Endothelial cell of umbilical vein (primary cell): ENCODE results near the gene SLC25A13. TPM values are rescaled to one million over a fixed set of nuclear protein-coding genes. Genes with fewer than 3 reads are reported as not detected.

Experiments
- BruUV-seq: library from RNA; stranded (reverse); fragments of 400-500 nt; replicated peaks from 2 replicates; lab custom pipeline; 2021; lab: Mats Ljungman, UMichigan
- CTCF ChIA-PET: fragments of 300-600, 350-600 bp; sonication (Branson Sonifier 250); formaldehyde crosslinking; loops from one replicate; lab custom pipeline; 2021; ENCODE audit warnings: antibody characterized with exemption, inconsistent platforms; lab: Charles Lee
- POLR2A ChIA-PET: fragments of 300-600, 350-600 bp; sonication (Branson Sonifier 250); formaldehyde crosslinking; loops from one replicate; lab custom pipeline; 2021; ENCODE audit warnings: antibody characterized with exemption, inconsistent platforms; lab: Charles Lee
- DNase-seq: peaks from one replicate; pipeline ENCODE4 v3.0.0-alpha.2; 2011; ENCODE audit warnings: low read depth, low spot score
- FAIRE-seq: peaks from 2 replicates; lab custom pipeline; 2011; peaks lifted over from hg19 to GRCh38; lab: Jason Lieb, UNC
- H2AFZ ChIP-seq: 2 replicates; pipeline ENCODE4 v1.6.0; 2012; ENCODE audit warnings: low read depth, low read length, control low read depth, inconsistent platforms
- H3K27ac ChIP-seq: 2 replicates; pipeline ENCODE4 v1.5.1; 2011; ENCODE audit warnings: low read depth, mild to moderate bottlenecking, control low read depth, low read length, moderate library complexity; ENCODE audit not compliant: insufficient read depth
- H3K27me3 ChIP-seq, 2 experiments: 2 replicates each; pipeline versions ENCODE4 v1.6.0 to v1.6.1; 2011; ENCODE audit warnings: low read length in 2 of 2, mixed read lengths in 1 of 2; ENCODE audit not compliant: control insufficient read depth in 2 of 2, insufficient read depth in 2 of 2
- H3K36me3 ChIP-seq, 2 experiments: 2 replicates in 1 of 2; 3 replicates in 1 of 2; pipeline ENCODE4 v1.5.1; 2011; ENCODE audit warnings: low read length in 2 of 2, mild to moderate bottlenecking in 1 of 2, moderate library complexity in 1 of 2; ENCODE audit not compliant: control insufficient read depth in 2 of 2, insufficient read depth in 2 of 2; ENCODE audit errors: extremely low read depth in 1 of 2
- H3K4me1 ChIP-seq: 3 replicates; pipeline ENCODE4 v1.5.1; 2011; ENCODE audit warnings: mild to moderate bottlenecking, low read length; ENCODE audit not compliant: control insufficient read depth, insufficient read depth; ENCODE audit errors: extremely low read depth
- H3K4me2 ChIP-seq: 2 replicates; pipeline ENCODE4 v1.6.1; 2011; ENCODE audit warnings: low read length, control low read depth, mixed read lengths; ENCODE audit not compliant: insufficient read depth
- H3K4me3 ChIP-seq, 3 experiments: fragments of 200-600 bp in 1 of 3; sonication (generic), shearing (Covaris generic) in 1 of 3; replicated peaks in 1 of 3; 2 replicates each; pipeline ENCODE4 v1.5.1; 2011 to 2016; ENCODE audit warnings: control low read depth in 3 of 3, low read length in 3 of 3, mild to moderate bottlenecking in 2 of 3, inconsistent platforms in 1 of 3, low read depth in 1 of 3, moderate library complexity in 1 of 3; ENCODE audit not compliant: insufficient read depth in 1 of 3
- H3K79me2 ChIP-seq: 2 replicates; pipeline ENCODE4 v1.6.0; 2012; ENCODE audit warnings: low read length, inconsistent platforms; ENCODE audit not compliant: control insufficient read depth, insufficient read depth
- H3K9ac ChIP-seq: replicated peaks from 2 replicates; pipeline ENCODE3; 2011; ENCODE audit warnings: low read length, control low read depth; ENCODE audit not compliant: insufficient read depth; ENCODE audit errors: extremely low read depth
- H3K9me1 ChIP-seq: replicated peaks from 3 replicates; pipeline ENCODE4 v1.6.0; 2011; ENCODE audit warnings: mild to moderate bottlenecking, low read length; ENCODE audit not compliant: control insufficient read depth, insufficient read depth; ENCODE audit errors: extremely low read depth
- H3K9me3 ChIP-seq: replicated peaks from 2 replicates; pipeline ENCODE4 v1.5.1; 2012; ENCODE audit warnings: low read length, inconsistent platforms; ENCODE audit not compliant: control insufficient read depth, insufficient read depth
- H4K20me1 ChIP-seq: replicated peaks from 2 replicates; pipeline ENCODE3; 2011; ENCODE audit warnings: mild to moderate bottlenecking, low read length; ENCODE audit not compliant: control insufficient read depth, insufficient read depth; ENCODE audit errors: extremely low read depth
- CTCF ChIP-seq, 2 donors: IDR thresholded peaks; 1 replicate in 1 of 2; 2 replicates in 1 of 2; pipeline ENCODE4 v1.5.1; 2011; ENCODE audit warnings: low read length in 2 of 2, mild to moderate bottlenecking in 2 of 2, moderate library complexity in 2 of 2, control low read depth in 1 of 2, inconsistent platforms in 1 of 2, low read depth in 1 of 2; ENCODE audit not compliant: insufficient read depth in 1 of 2; ENCODE audit errors: extremely low read depth in 1 of 2
- EZH2 ChIP-seq: IDR thresholded peaks from 2 replicates; pipeline ENCODE4 v1.6.1; 2012; ENCODE audit warnings: borderline replicate concordance, low read depth, mild to moderate bottlenecking, moderate library complexity, low read length, inconsistent platforms; ENCODE audit not compliant: severe bottlenecking
- FOS ChIP-seq: IDR thresholded peaks from 2 replicates; pipeline ENCODE4 v1.6.1; 2011; ENCODE audit warnings: mild to moderate bottlenecking, low read length, moderate library complexity, borderline replicate concordance; ENCODE audit not compliant: insufficient read depth
- GATA2 ChIP-seq: IDR thresholded peaks from 2 replicates; pipeline ENCODE4 v1.7.0; 2011; ENCODE audit warnings: low read depth, mild to moderate bottlenecking, moderate library complexity, mixed read lengths, low read length; ENCODE audit not compliant: insufficient read length, insufficient read depth
- JUN ChIP-seq: IDR thresholded peaks from 2 replicates; pipeline ENCODE4 v1.6.1; 2011; ENCODE audit warnings: borderline replicate concordance, low read depth; ENCODE audit not compliant: insufficient read length, insufficient read depth
- MYC ChIP-seq: IDR thresholded peaks from one replicate; pipeline ENCODE4 v1.6.1; 2011; ENCODE audit warnings: mild to moderate bottlenecking, low read depth, low read length
- POLR2A ChIP-seq: IDR thresholded peaks from 2 replicates; pipeline ENCODE4 v1.6.1; 2012; ENCODE audit warnings: low read depth, mild to moderate bottlenecking, control low read depth, low read length
- POLR2AphosphoS5 ChIP-seq: IDR thresholded peaks from 2 replicates; pipeline ENCODE4 v1.6.1; 2012; ENCODE audit warnings: low read depth, mild to moderate bottlenecking, control low read depth, low read length, moderate library complexity; ENCODE audit not compliant: insufficient read depth
- dilution Hi-C: fragments of 300-500 bp; cut with MboI; formaldehyde crosslinking; loops from one replicate; pipeline ENCODE4 v1.15.0; 2019; ENCODE audit warnings: low sequenced_read_pairs; ENCODE audit not compliant: extremely low pct_ligation_motif_present
- intact Hi-C: fragments of 100-400 bp; cut with micrococcal nuclease; formaldehyde crosslinking; loops from one replicate; pipeline ENCODE4 v1.10.0; 2022
- polyA plus RNA-seq, 4 experiments: library from polyadenylated mRNA; depleted of rRNA in 3 of 4; stranded (reverse) in 3 of 4; unstranded in 1 of 4; fragments of >200 nt; gene quantifications; 2 replicates each; pipeline versions ENCODE4 v1.2.1 to v1.2.3, GENCODE V29; 2011 to 2012; ENCODE audit warnings: missing spikeins in 1 of 4
- total RNA-seq: library from RNA; stranded (reverse); gene quantifications from 2 replicates; pipeline ENCODE4 v1.2.3, GENCODE V29; 2021
- TF ChIP-seq, protein P1 (sequence below): IDR thresholded peaks from 2 replicates; pipeline ENCODE4 v1.6.1; 2011; ENCODE audit not compliant: insufficient read depth, insufficient read length

SLC25A13 gene
- total and polyA plus RNA-seq, 2 donors (not counting 3 experiments of a cell fraction or from before 2014, with no cell fraction given) = 13.2 to 34.4 TPM

GRCh38 chr7:96303686-96304443 is 18.0 kb downstream of the SLC25A13 start:
- CTCF ChIA-PET = interaction anchor here (1.3 kb wide), 1 partner anchor 19 kb away, joined by 3 read pairs; the partner anchor contains the start of gene SLC25A13
- Histone ChIP-seq H3K9ac (no peak overlapping the region), H3K27ac (no peak overlapping the region), H3K79me2 (no peaks in the 10 kb centered on the region), H3K9me3 (no peaks in the 10 kb centered on the region), H3K4me1 (no peaks in the 10 kb centered on the region), H3K9me1 (no peaks in the 10 kb centered on the region), H4K20me1 (peaks cover 7% of the 10 kb centered on the region), H3K27me3 (no peaks in the 10 kb centered on the region), H3K4me2 (no peak overlapping the region), H3K4me3 (no peak overlapping the region), H3K36me3 (no peaks in the 10 kb centered on the region), H2AFZ (no peak overlapping the region)
- no peak for FAIRE-seq
- dilution Hi-C loops (no loop called here), intact Hi-C loops (no loop called here)
- DNase-seq = no peak
- BruUV-seq = no TSS peak
- POLR2A ChIA-PET = no interaction called here
- TF ChIP-seq FOS (no peak), GATA2 (peak; percentile 43)

GRCh38 chr7:96303105-96303685 is 18.7 kb downstream of the SLC25A13 start:
- Histone ChIP-seq H3K4me3 (no peak overlapping the region), H3K9ac (no peak overlapping the region), H3K9me3 (no peaks in the 10 kb centered on the region), H3K4me2 (no peak overlapping the region), H2AFZ (no peak overlapping the region), H4K20me1 (peaks cover 7% of the 10 kb centered on the region), H3K4me1 (no peaks in the 10 kb centered on the region), H3K79me2 (no peaks in the 10 kb centered on the region), H3K27ac (no peak overlapping the region), H3K36me3 (no peaks in the 10 kb centered on the region), H3K9me1 (no peaks in the 10 kb centered on the region), H3K27me3 (no peaks in the 10 kb centered on the region)
- ChIA-PET CTCF (interaction anchor here (1.0 to 1.3 kb wide), 2 partner anchors 19 to 21 kb away, joined by 3 read pairs; partner anchors contain the start of gene SLC25A13), POLR2A (no interaction called here)
- DNase-seq (peak; percentile 22), FAIRE-seq (no peak)
- no TSS peak for BruUV-seq
- TF ChIP-seq GATA2 (no peak), CTCF (IDR thresholded peaks at IDR 0.05; ENCODE audit: extremely low read depth in 1 of 2, insufficient read depth in 1 of 2, low read depth in 1 of 2, low read length in 2 of 2) (no peak), POLR2AphosphoS5 (no peak), POLR2A (no peak), MYC (no peak), EZH2 (no peak), JUN (no peak), FOS (no peak)
- TF ChIP-seq, protein P1, sequence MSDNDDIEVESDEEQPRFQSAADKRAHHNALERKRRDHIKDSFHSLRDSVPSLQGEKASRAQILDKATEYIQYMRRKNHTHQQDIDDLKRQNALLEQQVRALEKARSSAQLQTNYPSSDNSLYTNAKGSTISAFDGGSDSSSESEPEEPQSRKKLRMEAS = no peak
- dilution Hi-C loops (no loop called here), intact Hi-C loops (no loop called here)
